ENCODE measurements around the gene MELK. TPM values are rescaled to one million over a fixed set of nuclear protein-coding genes. Genes with fewer than 3 reads are reported as not detected.
"Not testable (repeated sequence)": the region's sequence is repeated elsewhere in the genome, so short reads cannot be mapped to it uniquely, and the experiment has no call there.

The MELK gene
- total and polyA plus RNA-seq, 4 donors: 9.8 to 12.9 (median 12.0) TPM

- no peaks in the 10 kb centered on the region for H3K9me3 ChIP-seq (ENCODE audit: control insufficient read depth, insufficient read depth, low read length)
- H3K27ac ChIP-seq (ENCODE audit: low read depth, low read length): no peak overlapping the region
- DNase-seq (ENCODE audit: low read depth in 4 of 6, low spot score in 6 of 6): no peak
- WGBS (ENCODE audit: insufficient coverage): no CpG with 5 or more reads among the region's 2 CpGs
- H3K36me3 ChIP-seq (ENCODE audit: control insufficient read depth, insufficient read depth, low read length): no peaks in the 10 kb centered on the region
- peaks cover 22% of the 10 kb centered on the region for H3K4me1 ChIP-seq (ENCODE audit: control insufficient read depth, insufficient read depth, low read length)
- no peak overlapping the region for H3K4me3 ChIP-seq (ENCODE audit: low read depth, low read length)
- no peaks in the 10 kb centered on the region for H3K27me3 ChIP-seq (ENCODE audit: control insufficient read depth, insufficient read depth, low read length)
Observed at GRCh38 chr9:36571333-36571732, 1.4 kb upstream of the MELK start.

- 90% methylated on average over 4 of the region's 8 CpGs for WGBS (ENCODE audit: insufficient coverage)
- H3K4me3 ChIP-seq (ENCODE audit: low read depth, low read length): peak overlapping the region; percentile 82
- not testable (repeated sequence) for H3K36me3 ChIP-seq (ENCODE audit: control insufficient read depth, insufficient read depth, low read length); H3K27ac ChIP-seq (ENCODE audit: low read depth, low read length); DNase-seq (ENCODE audit: low read depth in 4 of 6, low spot score in 6 of 6); H3K27me3 ChIP-seq (ENCODE audit: control insufficient read depth, insufficient read depth, low read length); H3K9me3 ChIP-seq (ENCODE audit: control insufficient read depth, insufficient read depth, low read length)
- peaks cover 17% of the 10 kb centered on the region for H3K4me1 ChIP-seq (ENCODE audit: control insufficient read depth, insufficient read depth, low read length)
Observed at GRCh38 chr9:36574045-36574444, 1.4 kb downstream of the MELK start.

GRCh38 chr9:36575411-36575882 is 2.8 kb downstream of the MELK start:
- H3K9me3 ChIP-seq (ENCODE audit: control insufficient read depth, insufficient read depth, low read length): no peaks in the 10 kb centered on the region
- WGBS (ENCODE audit: insufficient coverage): no CpG with 5 or more reads among the region's 2 CpGs
- H3K36me3 ChIP-seq (ENCODE audit: control insufficient read depth, insufficient read depth, low read length): no peaks in the 10 kb centered on the region
- no peaks in the 10 kb centered on the region for H3K27me3 ChIP-seq (ENCODE audit: control insufficient read depth, insufficient read depth, low read length)
- DNase-seq (ENCODE audit: low read depth in 4 of 6, low spot score in 6 of 6): no peak
- H3K4me1 ChIP-seq (ENCODE audit: control insufficient read depth, insufficient read depth, low read length): peaks cover 17% of the 10 kb centered on the region
- no peak overlapping the region for H3K4me3 ChIP-seq (ENCODE audit: low read depth, low read length)
- H3K27ac ChIP-seq (ENCODE audit: low read depth, low read length): no peak overlapping the region

- Histone ChIP-seq H3K27me3 (ENCODE audit: control insufficient read depth, insufficient read depth, low read length) (no peaks in the 10 kb centered on the region), H3K9me3 (ENCODE audit: control insufficient read depth, insufficient read depth, low read length) (no peaks in the 10 kb centered on the region), H3K4me3 (ENCODE audit: low read depth, low read length) (no peak overlapping the region), H3K36me3 (ENCODE audit: control insufficient read depth, insufficient read depth, low read length) (no peaks in the 10 kb centered on the region), H3K27ac (ENCODE audit: low read depth, low read length) (no peak overlapping the region), H3K4me1 (ENCODE audit: control insufficient read depth, insufficient read depth, low read length) (peaks cover 17% of the 10 kb centered on the region)
- 95% methylated on average over 3 of the region's 3 CpGs for WGBS (ENCODE audit: insufficient coverage)
- no peak for DNase-seq (ENCODE audit: low read depth in 4 of 6, low spot score in 6 of 6)
Observed at GRCh38 chr9:36576866-36577265, 4.2 kb downstream of the MELK start.

- no peak overlapping the region for H3K4me3 ChIP-seq (ENCODE audit: low read depth, low read length)
- no peak for DNase-seq (ENCODE audit: low read depth in 4 of 6, low spot score in 6 of 6)
- H3K9me3 ChIP-seq (ENCODE audit: control insufficient read depth, insufficient read depth, low read length): no peaks in the 10 kb centered on the region
- H3K4me1 ChIP-seq (ENCODE audit: control insufficient read depth, insufficient read depth, low read length): no peaks in the 10 kb centered on the region
- H3K27ac ChIP-seq (ENCODE audit: low read depth, low read length): no peak overlapping the region
- H3K36me3 ChIP-seq (ENCODE audit: control insufficient read depth, insufficient read depth, low read length): no peaks in the 10 kb centered on the region
- 94% methylated on average over 3 of the region's 7 CpGs for WGBS (ENCODE audit: insufficient coverage)
- H3K27me3 ChIP-seq (ENCODE audit: control insufficient read depth, insufficient read depth, low read length): no peaks in the 10 kb centered on the region
Observed at GRCh38 chr9:36584620-36585460, 12.1 kb downstream of the MELK start.

GRCh38 chr9:36590231-36590630 is 17.5 kb downstream of the MELK start:
- Histone ChIP-seq H3K36me3 (ENCODE audit: control insufficient read depth, insufficient read depth, low read length) (no peaks in the 10 kb centered on the region), H3K4me3 (ENCODE audit: low read depth, low read length) (no peak overlapping the region), H3K27me3 (ENCODE audit: control insufficient read depth, insufficient read depth, low read length) (no peaks in the 10 kb centered on the region), H3K4me1 (ENCODE audit: control insufficient read depth, insufficient read depth, low read length) (no peaks in the 10 kb centered on the region), H3K27ac (ENCODE audit: low read depth, low read length) (no peak overlapping the region), H3K9me3 (ENCODE audit: control insufficient read depth, insufficient read depth, low read length) (no peaks in the 10 kb centered on the region)
- peak in 1 of 6 donors; percentile 63 for DNase-seq (ENCODE audit: low read depth in 4 of 6, low spot score in 6 of 6)
- 100% methylated on average over 1 of the region's 1 CpG for WGBS (ENCODE audit: insufficient coverage)

- Histone ChIP-seq H3K4me3 (ENCODE audit: low read depth, low read length) (no peak overlapping the region), H3K9me3 (ENCODE audit: control insufficient read depth, insufficient read depth, low read length) (no peaks in the 10 kb centered on the region), H3K36me3 (ENCODE audit: control insufficient read depth, insufficient read depth, low read length) (no peaks in the 10 kb centered on the region), H3K27me3 (ENCODE audit: control insufficient read depth, insufficient read depth, low read length) (no peaks in the 10 kb centered on the region), H3K4me1 (ENCODE audit: control insufficient read depth, insufficient read depth, low read length) (no peaks in the 10 kb centered on the region), H3K27ac (ENCODE audit: low read depth, low read length) (no peak overlapping the region)
- no peak for DNase-seq (ENCODE audit: low read depth in 4 of 6, low spot score in 6 of 6)
- WGBS (ENCODE audit: insufficient coverage): 100% methylated on average over 1 of the region's 4 CpGs
Observed at GRCh38 chr9:36592801-36593583, 20.3 kb downstream of the MELK start.

GRCh38 chr9:36594213-36594612 is 21.5 kb downstream of the MELK start:
- WGBS (ENCODE audit: insufficient coverage): no CpG with 5 or more reads among the region's 3 CpGs
- no peak overlapping the region for H3K4me3 ChIP-seq (ENCODE audit: low read depth, low read length)

GRCh38 chr9:36597412-36598178 is 24.9 kb downstream of the MELK start:
- H3K27me3 ChIP-seq (ENCODE audit: control insufficient read depth, insufficient read depth, low read length): no peaks in the 10 kb centered on the region
- no peak overlapping the region for H3K4me3 ChIP-seq (ENCODE audit: low read depth, low read length)
- no peaks in the 10 kb centered on the region for H3K36me3 ChIP-seq (ENCODE audit: control insufficient read depth, insufficient read depth, low read length)
- no CpG with 5 or more reads among the region's 2 CpGs for WGBS (ENCODE audit: insufficient coverage)
- H3K9me3 ChIP-seq (ENCODE audit: control insufficient read depth, insufficient read depth, low read length): no peaks in the 10 kb centered on the region
- H3K27ac ChIP-seq (ENCODE audit: low read depth, low read length): no peak overlapping the region
- DNase-seq (ENCODE audit: low read depth in 4 of 6, low spot score in 6 of 6): peak in 2 of 6 donors; percentile 41 to 53
- H3K4me1 ChIP-seq (ENCODE audit: control insufficient read depth, insufficient read depth, low read length): no peaks in the 10 kb centered on the region

More at GRCh38 chr9:36594213-36594612, 21.5 kb downstream of the MELK start:
- Histone ChIP-seq H3K27me3 (ENCODE audit: control insufficient read depth, insufficient read depth, low read length) (no peaks in the 10 kb centered on the region), H3K36me3 (ENCODE audit: control insufficient read depth, insufficient read depth, low read length) (no peaks in the 10 kb centered on the region), H3K27ac (ENCODE audit: low read depth, low read length) (no peak overlapping the region), H3K4me1 (ENCODE audit: control insufficient read depth, insufficient read depth, low read length) (no peaks in the 10 kb centered on the region), H3K9me3 (ENCODE audit: control insufficient read depth, insufficient read depth, low read length) (no peaks in the 10 kb centered on the region)
- peak in 1 of 6 donors; percentile 89 for DNase-seq (ENCODE audit: low read depth in 4 of 6, low spot score in 6 of 6)
